PC-9 (cell line): Measurements from ENCODE around the gene ACTRT2.

ENCODE experiments used
- EZH2 ChIP-seq: fragments of 200-600 bp; sonication (generic); IDR thresholded peaks from 2 replicates; pipeline ENCODE4 v1.8.0; 2017; ENCODE audit warnings: antibody characterized with exemption, low read depth
- TF ChIP-seq, protein P1 (sequence below): fragments of 200-600 bp; sonication (generic); conservative IDR thresholded peaks from 2 replicates; pipeline ENCODE4 v1.6.1; 2017; ENCODE audit warnings: mixed run types, antibody characterized with exemption, mild to moderate bottlenecking, moderate library complexity

DNA sequence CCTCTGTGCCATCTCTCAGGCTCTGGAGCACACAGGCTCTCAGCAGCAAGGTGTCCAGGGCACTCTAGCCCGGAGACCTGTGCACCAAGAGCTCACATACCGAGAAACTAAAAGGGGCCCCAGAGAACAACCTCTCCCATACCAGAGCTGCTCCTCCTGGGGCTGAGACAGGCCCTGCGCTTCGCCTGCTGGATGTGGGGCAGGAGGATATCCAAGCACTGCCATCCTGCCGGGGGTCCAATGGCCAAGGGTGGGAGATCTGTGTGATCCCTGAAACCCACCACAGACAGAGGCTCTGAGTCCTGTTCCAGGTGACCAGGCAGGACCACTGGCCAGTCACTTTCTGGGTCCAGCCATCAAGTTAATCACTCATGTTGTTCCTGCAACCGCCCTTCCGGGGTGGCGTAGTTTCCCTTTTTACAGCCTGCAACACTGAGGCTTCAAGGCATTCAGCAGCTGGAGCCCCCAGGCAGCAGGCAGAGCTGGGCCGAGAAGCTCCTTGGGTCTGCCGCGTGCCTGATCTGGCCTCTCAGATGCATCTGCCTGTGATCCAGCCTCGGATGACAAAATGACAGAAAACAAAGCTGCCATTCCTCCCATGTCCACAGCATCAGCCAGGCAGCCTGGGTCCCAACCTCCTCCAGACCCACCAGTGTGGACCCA is 36.7 kb upstream of the ACTRT2 start:
- TF ChIP-seq, protein P1, sequence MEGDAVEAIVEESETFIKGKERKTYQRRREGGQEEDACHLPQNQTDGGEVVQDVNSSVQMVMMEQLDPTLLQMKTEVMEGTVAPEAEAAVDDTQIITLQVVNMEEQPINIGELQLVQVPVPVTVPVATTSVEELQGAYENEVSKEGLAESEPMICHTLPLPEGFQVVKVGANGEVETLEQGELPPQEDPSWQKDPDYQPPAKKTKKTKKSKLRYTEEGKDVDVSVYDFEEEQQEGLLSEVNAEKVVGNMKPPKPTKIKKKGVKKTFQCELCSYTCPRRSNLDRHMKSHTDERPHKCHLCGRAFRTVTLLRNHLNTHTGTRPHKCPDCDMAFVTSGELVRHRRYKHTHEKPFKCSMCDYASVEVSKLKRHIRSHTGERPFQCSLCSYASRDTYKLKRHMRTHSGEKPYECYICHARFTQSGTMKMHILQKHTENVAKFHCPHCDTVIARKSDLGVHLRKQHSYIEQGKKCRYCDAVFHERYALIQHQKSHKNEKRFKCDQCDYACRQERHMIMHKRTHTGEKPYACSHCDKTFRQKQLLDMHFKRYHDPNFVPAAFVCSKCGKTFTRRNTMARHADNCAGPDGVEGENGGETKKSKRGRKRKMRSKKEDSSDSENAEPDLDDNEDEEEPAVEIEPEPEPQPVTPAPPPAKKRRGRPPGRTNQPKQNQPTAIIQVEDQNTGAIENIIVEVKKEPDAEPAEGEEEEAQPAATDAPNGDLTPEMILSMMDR = no peak
- TF ChIP-seq EZH2 = no peak
